HPDE6-E6E7 (cell line): ENCODE measurements around the gene UNC13A.

Experiments used
- DNase-seq: peaks from one replicate; pipeline ENCODE4 v3.0.0; 2011; ENCODE audit warnings: missing footprints; ENCODE audit errors: extremely low spot score

The UNC13A gene

GRCh38 chr19:17706750-17707181 lies 18.6 kb upstream of the UNC13A start:
- no peak for DNase-seq

- no peak for DNase-seq
Observed at GRCh38 chr19:17703824-17704463, 15.8 kb upstream of the UNC13A start.

GRCh38 chr19:17695198-17695597 lies 7.0 kb upstream of the UNC13A start:
- no peak for DNase-seq

- no peak for DNase-seq
Observed at GRCh38 chr19:17692566-17692965, 4.4 kb upstream of the UNC13A start.

- DNase-seq: no peak
Observed at GRCh38 chr19:17688853-17689595, 870 bp upstream of the UNC13A start.

GRCh38 chr19:17687141-17687856 lies 855 bp downstream of the UNC13A start:
- no peak for DNase-seq

- no peak for DNase-seq
Observed at GRCh38 chr19:17686592-17687024, 1.5 kb downstream of the UNC13A start.

- no peak for DNase-seq
Observed at GRCh38 chr19:17686023-17686521, 2.1 kb downstream of the UNC13A start.

- DNase-seq: no peak
Observed at GRCh38 chr19:17685451-17686022, 2.6 kb downstream of the UNC13A start.

GRCh38 chr19:17684256-17684655 lies 3.9 kb downstream of the UNC13A start:
- DNase-seq: no peak

- no peak for DNase-seq
Observed at GRCh38 chr19:17683078-17683477, 5.1 kb downstream of the UNC13A start.

GRCh38 chr19:17682273-17682672 lies 5.9 kb downstream of the UNC13A start:
- DNase-seq: no peak

- DNase-seq: no peak
Observed at GRCh38 chr19:17681505-17682125, 6.5 kb downstream of the UNC13A start.

GRCh38 chr19:17680230-17680722 lies 7.9 kb downstream of the UNC13A start:
- DNase-seq: no peak

- no peak for DNase-seq
Observed at GRCh38 chr19:17679526-17680229, 8.5 kb downstream of the UNC13A start.

- DNase-seq: no peak
Observed at GRCh38 chr19:17678836-17679235, 9.3 kb downstream of the UNC13A start.

- DNase-seq: no peak
Observed at GRCh38 chr19:17677002-17677401, 11.2 kb downstream of the UNC13A start.

- DNase-seq: no peak
Observed at GRCh38 chr19:17676295-17676694, 11.9 kb downstream of the UNC13A start.

- DNase-seq: no peak
Observed at GRCh38 chr19:17673937-17674799, 14.0 kb downstream of the UNC13A start.

- no peak for DNase-seq
Observed at GRCh38 chr19:17671906-17672305, 16.2 kb downstream of the UNC13A start.
